GM10266 (cell line): ENCODE results near the gene PRKCH.

ENCODE experiments used
- DNase-seq: peaks from one replicate; pipeline ENCODE4 v3.0.0; 2012; ENCODE audit errors: extremely low spot score
- TF ChIP-seq, protein P1 (sequence below): IDR thresholded peaks from 2 replicates; pipeline ENCODE4 v1.5.1; 2012; ENCODE audit warnings: mild to moderate bottlenecking, low read depth; ENCODE audit not compliant: control insufficient read depth, insufficient read depth; ENCODE audit errors: missing control alignments

PRKCH gene

GRCh38 chr14:61466249-61466904 is 145.0 kb downstream of the PRKCH start:
- DNase-seq = no peak
- TF ChIP-seq, protein P1, sequence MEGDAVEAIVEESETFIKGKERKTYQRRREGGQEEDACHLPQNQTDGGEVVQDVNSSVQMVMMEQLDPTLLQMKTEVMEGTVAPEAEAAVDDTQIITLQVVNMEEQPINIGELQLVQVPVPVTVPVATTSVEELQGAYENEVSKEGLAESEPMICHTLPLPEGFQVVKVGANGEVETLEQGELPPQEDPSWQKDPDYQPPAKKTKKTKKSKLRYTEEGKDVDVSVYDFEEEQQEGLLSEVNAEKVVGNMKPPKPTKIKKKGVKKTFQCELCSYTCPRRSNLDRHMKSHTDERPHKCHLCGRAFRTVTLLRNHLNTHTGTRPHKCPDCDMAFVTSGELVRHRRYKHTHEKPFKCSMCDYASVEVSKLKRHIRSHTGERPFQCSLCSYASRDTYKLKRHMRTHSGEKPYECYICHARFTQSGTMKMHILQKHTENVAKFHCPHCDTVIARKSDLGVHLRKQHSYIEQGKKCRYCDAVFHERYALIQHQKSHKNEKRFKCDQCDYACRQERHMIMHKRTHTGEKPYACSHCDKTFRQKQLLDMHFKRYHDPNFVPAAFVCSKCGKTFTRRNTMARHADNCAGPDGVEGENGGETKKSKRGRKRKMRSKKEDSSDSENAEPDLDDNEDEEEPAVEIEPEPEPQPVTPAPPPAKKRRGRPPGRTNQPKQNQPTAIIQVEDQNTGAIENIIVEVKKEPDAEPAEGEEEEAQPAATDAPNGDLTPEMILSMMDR = no peak

- DNase-seq = no peak
- TF ChIP-seq, protein P1 = no peak
Measured at GRCh38 chr14:61466905-61467280, 145.5 kb downstream of the PRKCH start.

- TF ChIP-seq, protein P1 = no peak
- DNase-seq = no peak
Measured at GRCh38 chr14:61467296-61467695, 145.9 kb downstream of the PRKCH start.

GRCh38 chr14:61468063-61468825 is 146.9 kb downstream of the PRKCH start:
- TF ChIP-seq, protein P1 = no peak
- DNase-seq = no peak

- no peak for DNase-seq
- TF ChIP-seq, protein P1 = no peak
Measured at GRCh38 chr14:61469781-61470180, 148.4 kb downstream of the PRKCH start.

DNA sequence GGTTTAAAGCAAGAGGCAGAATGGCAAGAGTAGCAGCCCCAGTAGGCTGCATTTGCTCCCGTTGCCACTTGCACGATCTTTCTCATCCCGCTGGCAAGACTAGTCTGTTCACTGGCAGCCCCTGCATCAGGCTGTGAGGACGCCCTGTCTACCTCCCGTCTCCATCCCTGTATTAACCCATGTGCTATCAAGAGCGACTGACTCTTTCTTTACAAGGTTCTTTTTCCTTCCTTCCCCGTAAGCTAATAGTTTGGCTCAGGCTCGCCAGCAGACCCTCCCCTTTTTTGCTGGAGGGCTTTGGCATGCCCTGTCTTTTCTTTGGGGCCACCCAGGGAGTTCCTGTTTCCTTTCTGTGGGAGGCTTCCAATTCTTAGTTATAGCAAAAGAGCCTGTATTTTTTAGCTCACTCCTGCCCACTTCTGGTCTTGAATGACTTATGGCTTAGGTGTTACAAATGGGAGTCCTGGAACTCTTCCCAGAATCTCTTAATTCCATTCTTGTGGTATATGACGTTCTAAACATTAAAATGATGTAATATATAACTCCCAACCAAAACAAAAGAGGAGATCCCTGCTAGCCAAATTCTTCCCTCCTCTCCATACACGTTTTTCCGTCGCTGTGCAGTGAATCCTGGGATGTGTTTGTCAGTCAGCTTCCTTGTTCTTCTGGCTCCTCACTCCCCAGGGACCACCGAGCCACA is 149.0 kb downstream of the PRKCH start:
- TF ChIP-seq, protein P1 = no peak
- DNase-seq = no peak

DNA sequence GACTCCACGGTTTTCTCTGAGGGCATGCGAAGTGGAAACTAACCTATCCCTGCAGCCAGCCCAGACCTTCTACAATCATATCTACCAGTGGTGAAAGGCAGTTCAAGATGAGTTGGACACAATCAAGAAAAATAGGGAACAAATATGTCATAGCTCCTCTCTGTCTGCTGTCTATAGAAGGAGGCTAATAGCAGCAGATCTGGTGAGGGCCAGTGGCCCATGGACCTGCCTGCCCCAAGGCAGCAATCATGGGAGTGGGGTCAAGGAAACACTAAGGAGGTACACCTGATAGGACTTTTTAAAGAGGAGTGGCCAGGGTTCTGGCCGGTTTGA is 149.5 kb downstream of the PRKCH start:
- TF ChIP-seq, protein P1 = no peak
- DNase-seq = no peak
